Heart left ventricle (tissue), 16 donors: ENCODE results near the gene SPRR3. TPM values are rescaled to one million over a fixed set of nuclear protein-coding genes. Genes with fewer than 3 reads are reported as not detected.

Experiments used
- ATAC-seq, 4 donors: fragments of 200-7000 bp; cut with Tn5 transposase; one replicate each; pipeline ENCODE4 v1.9.1; 2020 to 2022; ENCODE audit warnings: moderate library complexity in 4 of 4, mild to moderate bottlenecking in 3 of 4, moderate number of reproducible peaks in 1 of 4
- DNase-seq, 5 donors: peaks; one replicate each; pipeline ENCODE4 v3.0.0-alpha.2; 2020
- H3K27ac ChIP-seq, 12 donors: fragments of 200-600 bp; sonication (generic) in 4 of 12; one replicate each; pipeline versions ENCODE4 v1.5.0 to v1.8.0; 2016 to 2022; ENCODE audit warnings: mild to moderate bottlenecking in 2 of 12
- H3K27me3 ChIP-seq, 9 donors: fragments of 200-600 bp; sonication (generic) in 2 of 9; one replicate each; pipeline versions ENCODE4 v1.5.1 to v1.8.0; 2016 to 2022; ENCODE audit warnings: mild to moderate bottlenecking in 3 of 9
- H3K36me3 ChIP-seq, 9 donors: fragments of 200-600 bp; sonication (generic) in 2 of 9; one replicate each; pipeline versions ENCODE4 v1.5.0 to v1.8.0; 2018 to 2022; ENCODE audit warnings: mild to moderate bottlenecking in 2 of 9
- H3K4me1 ChIP-seq, 12 donors: fragments of 200-600 bp; sonication (generic) in 4 of 12; one replicate each; pipeline versions ENCODE4 v1.5.0 to v1.8.0; 2016 to 2022; ENCODE audit warnings: mild to moderate bottlenecking in 3 of 12
- H3K4me3 ChIP-seq, 12 donors: fragments of 200-600 bp; sonication (generic) in 4 of 12; one replicate each; pipeline versions ENCODE4 v1.5.0 to v1.8.0; 2017 to 2022; ENCODE audit warnings: mild to moderate bottlenecking in 9 of 12, moderate library complexity in 4 of 12
- H3K9me3 ChIP-seq, 12 donors: fragments of 200-600 bp; sonication (generic) in 4 of 12; one replicate each; pipeline versions ENCODE4 v1.5.0 to v1.8.0; 2016 to 2022; ENCODE audit warnings: mild to moderate bottlenecking in 1 of 12
- POLR2A ChIP-seq, 2 donors: fragments of 450-650 bp; IDR thresholded peaks; one replicate each; pipeline ENCODE4 v1.6.1; 2017; ENCODE audit warnings: antibody characterized with exemption in 2 of 2, mild to moderate bottlenecking in 2 of 2, moderate library complexity in 2 of 2
- WGBS, 4 donors: extraction: QIAGEN DNeasy Blood & Tissue Kit in 2 of 4; methylation state at CpG; one replicate each; pipeline versions ENCODE4 v1.1.5 to v1.1.7; 2013 to 2018; 5-methylcytosine and 5-hydroxymethylcytosine counted together
- intact Hi-C, 10 donors: fragments of 100-400 bp; cut with DNase I; formaldehyde crosslinking; loops; one replicate each; pipeline versions ENCODE4 v1.11.1 to v1.14.2; 2022
- polyA plus RNA-seq, 2 donors: library from polyadenylated mRNA; stranded (reverse); fragments of 200-250 nt; gene quantifications; one replicate each; pipeline ENCODE4 v1.2.3, GENCODE V29; 2013
- total RNA-seq, 9 donors: library from RNA; depleted of rRNA in 2 of 9; stranded (reverse); fragments of >200 nt in 2 of 9; fragmentation: NEBNext Ultra II Directional in 3 of 9; extraction: Animal tissue kit (Norgen Biotek cat#: 25700) in 3 of 9; gene quantifications; one replicate each; pipeline versions ENCODE4 v1.1.0 to v1.2.4, GENCODE V29; 2016 to 2023
- TF ChIP-seq, protein P1 (sequence below), 12 donors: fragments of 200-600 bp; sonication (generic) in 4 of 12; IDR thresholded peaks; one replicate each; pipeline versions ENCODE4 v1.5.0 to v1.8.0; 2018 to 2022; ENCODE audit warnings: antibody characterized with exemption in 12 of 12, mild to moderate bottlenecking in 5 of 12
- donor health status: ischemic (EF 13 %, LVEDD 7.1; RV severe dilation, severe dysfunction).
- donor health status: healthy with polysubstance abuse.
- donor health status: DM: no; HTN: yes; CAD: no.
- donor health status: DM: no; HTN: no; CAD: no.
- donor health status: ischemic (EF 25% LVEDD 6.9; RV normal size, moderate dysfunction).
- donor health status: ischemic (EF 25% LVEDD 5.7; RV mildly dilated, moderate dysfunction).
- donor health status: healthy.
- donor health status: DM: yes; HTN: yes; CAD: no.
- donor health status: ischemic (EF 35%, LVEDD 5.7; RV mildly dilated, moderate dysfunction).
- donor health status: nonischemic (EF 11% LVEDD 7.7; RV severe dilation, severe dysfunction).
- donor health status: DM: yes; HTN: yes; CAD: no.
- donor health status: PGD.
- donor health status: ischemic (EF 29% LVEDD 5.4; RV normal size, mild dysfunction).
- donor health status: nonischemic (EF 23%, LVEDD 6.1; RV moderate dilation, normal function).

Gene SPRR3
- total and polyA plus RNA-seq, 11 donors: 1.2 TPM; not detected in 10

DNA sequence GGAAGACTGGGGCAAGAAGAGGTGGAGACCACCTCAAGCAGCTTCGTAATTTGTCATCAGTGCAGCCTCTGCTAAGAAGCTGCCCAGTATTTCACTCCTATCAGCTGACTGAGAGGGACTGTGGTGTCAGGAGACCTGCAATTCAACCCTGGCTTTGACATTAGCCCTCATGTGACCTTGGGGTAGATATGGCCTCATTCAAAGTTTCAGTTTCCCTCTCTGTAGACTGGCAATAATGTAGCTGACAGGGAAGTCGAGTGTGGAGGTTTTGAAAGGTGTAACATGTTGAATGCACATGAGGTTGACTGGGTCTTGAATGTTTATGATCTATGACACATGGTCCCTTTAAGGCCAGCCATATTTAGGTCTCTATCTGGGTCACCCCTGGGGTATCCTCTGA is 33.3 kb upstream of the SPRR3 start:
- TF ChIP-seq, protein P1, sequence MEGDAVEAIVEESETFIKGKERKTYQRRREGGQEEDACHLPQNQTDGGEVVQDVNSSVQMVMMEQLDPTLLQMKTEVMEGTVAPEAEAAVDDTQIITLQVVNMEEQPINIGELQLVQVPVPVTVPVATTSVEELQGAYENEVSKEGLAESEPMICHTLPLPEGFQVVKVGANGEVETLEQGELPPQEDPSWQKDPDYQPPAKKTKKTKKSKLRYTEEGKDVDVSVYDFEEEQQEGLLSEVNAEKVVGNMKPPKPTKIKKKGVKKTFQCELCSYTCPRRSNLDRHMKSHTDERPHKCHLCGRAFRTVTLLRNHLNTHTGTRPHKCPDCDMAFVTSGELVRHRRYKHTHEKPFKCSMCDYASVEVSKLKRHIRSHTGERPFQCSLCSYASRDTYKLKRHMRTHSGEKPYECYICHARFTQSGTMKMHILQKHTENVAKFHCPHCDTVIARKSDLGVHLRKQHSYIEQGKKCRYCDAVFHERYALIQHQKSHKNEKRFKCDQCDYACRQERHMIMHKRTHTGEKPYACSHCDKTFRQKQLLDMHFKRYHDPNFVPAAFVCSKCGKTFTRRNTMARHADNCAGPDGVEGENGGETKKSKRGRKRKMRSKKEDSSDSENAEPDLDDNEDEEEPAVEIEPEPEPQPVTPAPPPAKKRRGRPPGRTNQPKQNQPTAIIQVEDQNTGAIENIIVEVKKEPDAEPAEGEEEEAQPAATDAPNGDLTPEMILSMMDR (IDR thresholded peaks at IDR 0.05): no peak
- no peak for TF ChIP-seq POLR2A (IDR thresholded peaks at IDR 0.05)
- Histone ChIP-seq H3K4me1 (no peaks in the 10 kb centered on the region), H3K27ac (no peak overlapping the region), H3K9me3 (no peaks in the 10 kb centered on the region), H3K27me3 (peaks cover 0 to 6% (median 0%) of the 10 kb centered on the region in 9 donors), H3K36me3 (no peaks in the 10 kb centered on the region), H3K4me3 (no peak overlapping the region)
- intact Hi-C loops: no loop called here
- no peak for ATAC-seq
- 48 to 60% (median 50%) methylated on average over 2 of the region's 2 CpGs for WGBS, 4 donors
- no peak for DNase-seq

DNA sequence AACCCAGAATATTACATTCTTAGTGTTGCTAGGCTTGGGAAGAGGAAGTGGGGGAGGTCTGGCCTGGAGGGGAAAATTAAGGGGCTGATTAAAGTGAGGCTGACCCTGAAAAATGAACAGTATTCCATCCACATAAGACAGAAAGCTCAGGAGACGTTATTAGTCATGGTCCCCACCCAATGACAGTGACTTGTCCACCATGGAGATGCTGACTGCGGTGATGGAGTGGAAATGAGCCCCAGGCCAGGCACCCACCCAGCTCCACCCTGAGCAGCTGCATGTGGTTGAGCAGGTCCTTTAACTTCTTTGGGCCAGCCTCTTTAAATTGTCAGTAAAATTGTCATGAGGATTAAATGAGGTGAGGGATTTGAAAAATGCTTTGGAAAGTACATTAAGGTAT is 32.5 kb upstream of the SPRR3 start:
- Histone ChIP-seq H3K9me3 (no peaks in the 10 kb centered on the region), H3K4me3 (no peak overlapping the region), H3K36me3 (no peaks in the 10 kb centered on the region), H3K27me3 (peaks cover 0 to 6% (median 0%) of the 10 kb centered on the region in 9 donors), H3K27ac (no peak overlapping the region), H3K4me1 (no peaks in the 10 kb centered on the region)
- WGBS, 4 donors: 60 to 73% (median 71%) methylated on average over 2 of the region's 2 CpGs
- TF ChIP-seq, protein P1 (IDR thresholded peaks at IDR 0.05): no peak
- TF ChIP-seq POLR2A (IDR thresholded peaks at IDR 0.05): no peak
- intact Hi-C loops: no loop called here
- ATAC-seq (no peak), DNase-seq (no peak)

DNA sequence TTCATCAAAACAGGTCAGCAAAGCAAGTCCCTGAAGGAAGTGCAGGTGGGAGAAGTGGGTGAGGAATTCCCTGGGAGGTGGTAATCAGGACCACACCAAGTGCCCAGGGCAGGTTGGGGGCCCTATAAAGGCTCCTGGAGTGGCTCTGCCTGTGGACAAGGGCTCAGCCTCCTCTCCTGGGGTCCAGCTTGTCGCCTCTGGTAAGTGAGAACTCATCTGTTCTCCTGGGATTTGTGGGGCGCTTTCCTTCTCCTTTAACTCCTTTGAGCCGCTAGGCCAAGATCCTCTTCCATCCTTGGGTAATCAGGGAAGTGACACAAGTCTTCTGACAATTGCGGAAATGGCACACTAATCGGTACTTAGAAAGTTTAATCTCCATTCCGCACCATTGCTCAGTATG is 31.1 kb upstream of the SPRR3 start, which contains the start of gene SPRR4:
Gene SPRR4 (plus strand): TSS at position 154 of the 400 bp plus-strand sequence. CDS start 1,243 bp downstream, outside the sequence.
- ATAC-seq (no peak), DNase-seq (no peak)
- no peaks in the 10 kb centered on the region for H3K4me1 ChIP-seq
- no peaks in the 10 kb centered on the region for H3K36me3 ChIP-seq
- H3K9me3 ChIP-seq: no peaks in the 10 kb centered on the region
- WGBS, 4 donors: 75 to 88% (median 80%) methylated on average over 6 of the region's 6 CpGs
- H3K4me3 ChIP-seq: no peak within 1 kb of the TSS
- no peak for TF ChIP-seq POLR2A (IDR thresholded peaks at IDR 0.05)
- TF ChIP-seq, protein P1 (IDR thresholded peaks at IDR 0.05): no peak
- H3K27me3 ChIP-seq: peaks cover 0 to 6% (median 0%) of the 10 kb centered on the region in 9 donors
- H3K27ac ChIP-seq: no peak within 1 kb of the TSS
- intact Hi-C loops: no loop called here

DNA sequence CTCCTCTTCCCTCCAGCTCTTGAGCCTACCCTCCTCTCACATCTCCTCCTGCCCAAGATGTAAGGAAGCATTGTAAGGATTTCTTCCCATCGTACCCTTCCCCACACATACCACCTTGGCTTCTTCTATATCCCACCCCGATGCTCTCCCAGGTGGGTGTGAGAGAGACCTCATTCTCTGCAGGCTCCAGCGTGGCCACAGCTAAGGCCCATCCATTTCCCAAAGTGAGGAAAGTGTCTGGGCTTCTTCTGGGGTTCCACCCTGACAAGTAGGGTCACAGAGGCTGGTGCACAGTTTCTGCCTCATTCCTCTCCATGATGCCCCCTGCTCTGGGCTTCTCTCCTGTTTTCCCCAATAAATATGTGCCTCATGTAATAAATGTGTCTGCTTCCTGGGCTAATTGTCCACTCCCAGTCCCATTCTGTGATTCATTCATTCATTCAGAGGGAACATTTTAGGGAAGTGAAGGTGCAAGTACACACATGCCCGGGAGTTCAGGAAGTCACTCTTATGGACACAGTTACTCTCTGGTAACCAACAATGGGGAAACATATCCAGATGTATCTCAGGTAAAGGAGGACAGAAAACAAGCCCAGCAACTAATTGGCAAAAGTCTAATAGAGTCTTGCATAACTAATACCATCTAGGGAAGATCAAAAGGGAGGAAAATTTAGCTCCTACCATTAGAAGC is 29.2 kb upstream of the SPRR3 start:
- peaks cover 0 to 4% (median 0%) of the 10 kb centered on the region in 9 donors for H3K27me3 ChIP-seq
- DNase-seq (no peak), ATAC-seq (no peak)
- no peaks in the 10 kb centered on the region for H3K4me1 ChIP-seq
- H3K27ac ChIP-seq: no peak overlapping the region
- WGBS, 4 donors: 71 to 74% (median 72%) methylated on average over 4 of the region's 4 CpGs
- H3K9me3 ChIP-seq: no peaks in the 10 kb centered on the region
- TF ChIP-seq, protein P1 (IDR thresholded peaks at IDR 0.05): no peak
- no peak for TF ChIP-seq POLR2A (IDR thresholded peaks at IDR 0.05)
- H3K4me3 ChIP-seq: no peak overlapping the region
- intact Hi-C loops: no loop called here
- no peaks in the 10 kb centered on the region for H3K36me3 ChIP-seq
